ENCODE measurements around the gene NFRKB.

GRCh38 chr11:129918361-129918760 is 23.0 kb upstream of the NFRKB start:
- TF ChIP-seq CTCF (IDR thresholded peaks at IDR 0.05; ENCODE audit: poor library complexity, severe bottlenecking) (no peak), EP300 (conservative IDR thresholded peaks at IDR 0.05; ENCODE audit: poor library complexity, severe bottlenecking) (no peak), POLR2AphosphoS5 (IDR thresholded peaks at IDR 0.05) (no peak), RAD21 (conservative IDR thresholded peaks at IDR 0.05) (no peak), TAF1 (IDR thresholded peaks at IDR 0.05; ENCODE audit: low read depth) (no peak), MXI1 (conservative IDR thresholded peaks at IDR 0.05; ENCODE audit: poor library complexity, severe bottlenecking) (no peak), EZH2 (IDR thresholded peaks at IDR 0.05; ENCODE audit: borderline replicate concordance, insufficient read depth, low read length, poor library complexity, severe bottlenecking) (no peak)
